ENCODE data around the gene IKZF3. TPM values are rescaled to one million over a fixed set of nuclear protein-coding genes. Genes with fewer than 3 reads are reported as not detected.

IKZF3 gene
- polyA plus RNA-seq, 3 donors from 2014 or later: 3.1 to 77.5 (median 15.7) TPM

GRCh38 chr17:39822051-39822451, 42.1 kb downstream of the IKZF3 start:
- Mint-ChIP-seq H3K9me3 (peaks cover 5 to 17% (median 11%) of the 10 kb centered on the region in 6 donors), H3K27me3 (ENCODE audit: low read depth in 3 of 3) (peaks cover 0 to 3% (median 0%) of the 10 kb centered on the region in 3 donors), H3K27ac (peak overlapping the region; percentile 81 to 96 (median 94)), H3K36me3 (peaks cover 50 to 55% (median 52%) of the 10 kb centered on the region in 3 donors), H3K4me3 (no peak overlapping the region), H3K4me1 (peaks cover 56 to 70% of the 10 kb centered on the region in 2 donors)
- DNase-seq: no peak

DNA sequence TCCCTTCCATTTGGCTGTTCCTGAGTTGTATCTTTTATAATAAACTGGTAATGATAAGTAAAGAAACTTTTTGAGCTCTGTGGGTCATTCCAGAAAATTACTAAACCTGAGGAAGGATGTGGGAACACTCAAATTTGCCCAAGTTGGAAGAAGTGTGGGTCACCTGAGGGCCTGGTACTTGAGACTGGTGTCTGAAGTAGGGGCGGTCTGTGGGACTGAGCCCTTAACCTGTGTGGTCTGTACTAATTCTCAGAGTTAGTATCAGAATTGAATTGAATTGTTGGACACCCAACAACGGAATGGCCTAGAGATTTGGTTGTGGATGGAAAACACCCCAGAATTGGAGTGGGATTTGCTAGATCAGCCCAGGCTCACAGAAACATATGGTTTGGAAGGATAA, 43.1 kb downstream of the IKZF3 start:
- Mint-ChIP-seq H3K4me3 (peak overlapping the region in 1 of 5 donors; percentile 12), H3K27me3 (ENCODE audit: low read depth in 3 of 3) (peaks cover 0 to 3% (median 0%) of the 10 kb centered on the region in 3 donors), H3K4me1 (peaks cover 52 to 70% of the 10 kb centered on the region in 2 donors), H3K27ac (peak overlapping the region; percentile 81 to 96 (median 94)), H3K9me3 (peaks cover 5 to 17% (median 11%) of the 10 kb centered on the region in 6 donors), H3K36me3 (peaks cover 44 to 50% (median 44%) of the 10 kb centered on the region in 3 donors)
- no peak for DNase-seq

- DNase-seq: no peak
- Mint-ChIP-seq H3K4me3 (peak overlapping the region; percentile 27 to 77 (median 49)), H3K36me3 (peaks cover 39 to 47% (median 44%) of the 10 kb centered on the region in 3 donors), H3K4me1 (peaks cover 55 to 73% of the 10 kb centered on the region in 2 donors), H3K9me3 (peaks cover 5 to 17% (median 11%) of the 10 kb centered on the region in 6 donors), H3K27ac (peak overlapping the region; percentile 81 to 96 (median 94)), H3K27me3 (ENCODE audit: low read depth in 3 of 3) (peaks cover 0 to 3% (median 0%) of the 10 kb centered on the region in 3 donors)
Measured at GRCh38 chr17:39820541-39820940, 43.6 kb downstream of the IKZF3 start.

DNA sequence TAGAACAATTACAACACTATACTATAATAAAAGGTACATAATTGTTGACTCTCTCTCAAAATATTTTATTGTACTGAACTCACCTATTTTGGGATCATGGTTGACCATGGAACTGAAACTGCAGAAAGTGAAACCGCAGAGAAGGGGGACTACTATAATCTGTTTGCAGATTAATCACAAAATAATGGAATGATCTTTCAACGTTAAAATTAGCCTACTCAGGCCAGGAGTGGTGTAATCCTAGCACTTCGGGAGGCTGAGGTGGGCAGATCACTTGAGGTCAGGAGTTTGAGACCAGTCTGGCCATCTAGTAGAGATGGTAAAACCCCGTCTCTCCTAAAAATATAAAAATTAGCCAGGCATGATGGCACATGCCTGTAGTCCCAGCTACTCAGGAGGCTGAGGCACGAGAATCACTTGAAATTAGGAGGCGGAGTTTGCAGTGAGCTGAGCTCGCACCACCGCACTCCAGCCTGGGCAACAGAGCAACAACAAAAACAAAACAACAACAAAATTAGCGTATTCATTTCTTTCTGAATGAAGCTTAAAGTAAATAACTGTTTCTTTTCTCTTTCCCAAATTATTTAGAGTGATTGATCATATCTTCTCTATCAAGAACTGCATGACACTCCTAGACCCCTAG, 45.6 kb downstream of the IKZF3 start:
- H3K27me3 Mint-ChIP-seq (ENCODE audit: low read depth in 3 of 3): peaks cover 0 to 4% (median 1%) of the 10 kb centered on the region in 3 donors
- H3K36me3 Mint-ChIP-seq: peaks cover 22 to 27% (median 26%) of the 10 kb centered on the region in 3 donors
- DNase-seq: peak; percentile 19 to 52 (median 23)
- H3K4me3 Mint-ChIP-seq: peak overlapping the region; percentile 55 to 84 (median 66)
- H3K9me3 Mint-ChIP-seq: peaks cover 5 to 8% (median 6%) of the 10 kb centered on the region in 6 donors
- H3K4me1 Mint-ChIP-seq: peaks cover 71 to 86% of the 10 kb centered on the region in 2 donors
- peak overlapping the region; percentile 81 to 98 (median 94) for H3K27ac Mint-ChIP-seq

GRCh38 chr17:39816272-39816671, 47.8 kb downstream of the IKZF3 start:
- H3K9me3 Mint-ChIP-seq: no peaks in the 10 kb centered on the region
- peaks cover 77 to 88% of the 10 kb centered on the region in 2 donors for H3K4me1 Mint-ChIP-seq
- no peak overlapping the region for H3K4me3 Mint-ChIP-seq
- DNase-seq: no peak
- H3K27ac Mint-ChIP-seq: peak overlapping the region in 3 of 6 donors; percentile 24 to 71 (median 64)
- H3K27me3 Mint-ChIP-seq (ENCODE audit: low read depth in 3 of 3): peaks cover 0 to 4% (median 3%) of the 10 kb centered on the region in 3 donors
- peaks cover 3 to 12% (median 6%) of the 10 kb centered on the region in 3 donors for H3K36me3 Mint-ChIP-seq

- Mint-ChIP-seq H3K36me3 (peaks cover 0 to 14% (median 13%) of the 10 kb centered on the region in 3 donors), H3K4me3 (peak overlapping the region; percentile 71 to 90 (median 81)), H3K27ac (peak overlapping the region; percentile 90 to 95 (median 91)), H3K27me3 (ENCODE audit: low read depth in 3 of 3) (peaks cover 1 to 4% (median 3%) of the 10 kb centered on the region in 3 donors), H3K4me1 (peaks cover 67 to 81% of the 10 kb centered on the region in 2 donors), H3K9me3 (no peaks in the 10 kb centered on the region)
- no peak for DNase-seq
Measured at GRCh38 chr17:39814497-39814896, 49.6 kb downstream of the IKZF3 start.

DNA sequence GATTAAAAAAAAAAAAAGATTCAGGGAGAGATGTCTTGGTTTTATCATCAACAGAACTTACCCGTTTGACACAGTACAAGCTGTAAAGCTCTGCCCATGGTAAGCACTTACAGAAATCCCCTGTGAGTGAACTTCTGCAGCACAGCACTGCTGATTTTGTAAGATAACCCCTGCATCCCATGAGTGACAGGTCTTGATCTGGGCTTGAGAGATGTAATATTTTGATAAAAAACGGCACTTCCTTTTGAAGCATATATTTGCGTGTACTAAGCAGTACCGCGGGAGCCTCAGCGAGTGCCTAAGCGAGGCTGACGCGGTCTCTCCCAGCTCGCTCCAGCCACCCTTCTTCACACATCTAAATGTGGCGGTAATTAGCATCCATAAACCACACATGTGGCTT, 50.5 kb downstream of the IKZF3 start:
- Mint-ChIP-seq H3K4me3 (peak overlapping the region; percentile 71 to 90 (median 81)), H3K36me3 (peaks cover 0 to 19% (median 9%) of the 10 kb centered on the region in 3 donors), H3K27ac (peak overlapping the region; percentile 90 to 95 (median 91)), H3K27me3 (ENCODE audit: low read depth in 3 of 3) (peaks cover 1 to 4% (median 3%) of the 10 kb centered on the region in 3 donors), H3K9me3 (no peaks in the 10 kb centered on the region), H3K4me1 (peaks cover 58 to 72% of the 10 kb centered on the region in 2 donors)
- peak; percentile 70 to 76 (median 74) for DNase-seq

DNA sequence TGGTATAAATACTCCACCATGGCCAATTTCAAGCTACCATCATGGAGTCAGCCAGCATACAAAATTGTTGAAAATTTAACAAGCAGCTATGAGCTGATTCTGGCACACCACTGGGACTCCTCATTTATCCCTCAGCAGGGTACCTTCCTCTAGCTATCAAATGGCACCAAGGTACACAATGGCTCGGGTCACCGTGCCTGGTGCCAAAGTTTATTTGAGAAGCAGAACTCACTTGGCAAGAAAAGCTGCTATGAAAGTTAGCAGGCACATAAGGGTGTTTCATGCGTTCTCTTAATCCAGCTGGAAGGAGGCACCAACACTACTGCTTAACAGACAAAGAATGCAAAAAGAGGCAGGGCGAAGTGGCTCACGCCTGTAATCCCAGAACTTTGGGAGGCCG, 51.6 kb downstream of the IKZF3 start:
- H3K27me3 Mint-ChIP-seq (ENCODE audit: low read depth in 3 of 3): peaks cover 1 to 4% (median 3%) of the 10 kb centered on the region in 3 donors
- H3K4me3 Mint-ChIP-seq: peak overlapping the region; percentile 64 to 84 (median 72)
- H3K9me3 Mint-ChIP-seq: no peaks in the 10 kb centered on the region
- peak overlapping the region; percentile 87 to 94 (median 91) for H3K27ac Mint-ChIP-seq
- DNase-seq: no peak
- peaks cover 0 to 19% (median 9%) of the 10 kb centered on the region in 3 donors for H3K36me3 Mint-ChIP-seq
- H3K4me1 Mint-ChIP-seq: peaks cover 53 to 60% of the 10 kb centered on the region in 2 donors

GRCh38 chr17:39810939-39811728, 53.0 kb downstream of the IKZF3 start:
- DNase-seq: no peak
- Mint-ChIP-seq H3K4me1 (peaks cover 60 to 67% of the 10 kb centered on the region in 2 donors), H3K27me3 (ENCODE audit: low read depth in 3 of 3) (peaks cover 1 to 4% (median 3%) of the 10 kb centered on the region in 3 donors), H3K9me3 (no peaks in the 10 kb centered on the region), H3K27ac (peak overlapping the region; percentile 25 to 94 (median 90)), H3K4me3 (peak overlapping the region in 4 of 5 donors; percentile 21 to 42 (median 35)), H3K36me3 (peaks cover 0 to 19% (median 9%) of the 10 kb centered on the region in 3 donors)

- H3K9me3 Mint-ChIP-seq: no peaks in the 10 kb centered on the region
- peaks cover 0 to 18% (median 9%) of the 10 kb centered on the region in 3 donors for H3K36me3 Mint-ChIP-seq
- H3K4me3 Mint-ChIP-seq: no peak overlapping the region
- peaks cover 1 to 4% (median 3%) of the 10 kb centered on the region in 3 donors for H3K27me3 Mint-ChIP-seq (ENCODE audit: low read depth in 3 of 3)
- no peak for DNase-seq
- H3K4me1 Mint-ChIP-seq: peaks cover 59 to 68% of the 10 kb centered on the region in 2 donors
- H3K27ac Mint-ChIP-seq: peak overlapping the region in 2 of 6 donors; percentile 40 to 61
Measured at GRCh38 chr17:39809221-39809620, 54.9 kb downstream of the IKZF3 start.

- Mint-ChIP-seq H3K9me3 (no peaks in the 10 kb centered on the region), H3K27me3 (ENCODE audit: low read depth in 3 of 3) (peaks cover 1 to 2% (median 1%) of the 10 kb centered on the region in 3 donors), H3K4me3 (no peak overlapping the region), H3K27ac (peak overlapping the region; percentile 4 to 61 (median 29)), H3K4me1 (peaks cover 53 to 61% of the 10 kb centered on the region in 2 donors), H3K36me3 (peaks cover 0 to 18% (median 9%) of the 10 kb centered on the region in 3 donors)
- DNase-seq: no peak
Measured at GRCh38 chr17:39808409-39808997, 55.6 kb downstream of the IKZF3 start.

DNA sequence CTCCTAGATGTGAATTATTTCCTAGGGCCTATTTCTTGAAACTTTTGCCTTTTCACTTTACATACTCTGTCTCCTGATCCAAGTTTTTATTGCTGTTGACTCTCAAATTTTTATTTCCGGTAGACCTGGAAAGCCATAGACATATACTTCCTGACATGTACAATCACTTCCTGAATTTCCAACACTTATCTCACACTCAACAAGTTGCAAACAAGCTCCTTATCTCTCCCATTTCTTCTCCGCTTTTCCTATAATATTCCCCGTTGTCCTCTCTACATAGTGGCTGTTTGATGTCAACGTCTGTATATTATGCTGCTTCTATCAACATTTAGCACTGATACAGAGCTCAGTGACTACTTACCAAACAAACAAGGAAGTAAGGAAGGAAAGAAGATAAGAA, 59.3 kb downstream of the IKZF3 start:
- peaks cover 0 to 2% (median 1%) of the 10 kb centered on the region in 3 donors for H3K27me3 Mint-ChIP-seq (ENCODE audit: low read depth in 3 of 3)
- peaks cover 40 to 49% of the 10 kb centered on the region in 2 donors for H3K4me1 Mint-ChIP-seq
- H3K36me3 Mint-ChIP-seq: peaks cover 5 to 16% (median 7%) of the 10 kb centered on the region in 3 donors
- peak overlapping the region in 2 of 6 donors; percentile 15 to 56 for H3K27ac Mint-ChIP-seq
- H3K4me3 Mint-ChIP-seq: no peak overlapping the region
- H3K9me3 Mint-ChIP-seq: no peaks in the 10 kb centered on the region
- DNase-seq: no peak

DNA sequence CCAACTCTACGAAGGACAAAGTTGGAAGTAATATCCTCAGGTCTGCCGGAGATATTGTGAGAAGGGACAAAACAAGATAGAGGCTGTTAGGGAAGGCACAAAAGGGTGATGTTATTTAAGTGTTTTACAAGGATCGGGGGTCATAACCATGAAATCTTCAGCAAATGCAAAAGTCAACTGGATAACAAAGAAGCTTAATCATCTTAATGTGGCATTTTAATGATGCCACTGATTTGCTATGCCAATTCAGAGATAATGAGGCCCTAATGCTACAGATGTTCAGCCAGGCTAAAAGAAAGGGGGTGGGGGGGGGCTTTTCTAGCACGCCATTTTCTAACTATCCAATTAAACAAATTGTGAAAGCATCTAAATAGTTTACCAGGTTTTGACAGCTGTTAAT, 63.1 kb downstream of the IKZF3 start:
- peaks cover 44 to 71% of the 10 kb centered on the region in 2 donors for H3K4me1 Mint-ChIP-seq

More for the DNA sequence above, 63.1 kb downstream of the IKZF3 start:
- DNase-seq: no peak
- H3K4me3 Mint-ChIP-seq: peak overlapping the region in 1 of 5 donors; percentile 43
- peaks cover 0 to 2% (median 1%) of the 10 kb centered on the region in 3 donors for H3K27me3 Mint-ChIP-seq (ENCODE audit: low read depth in 3 of 3)
- no peaks in the 10 kb centered on the region for H3K9me3 Mint-ChIP-seq
- peak overlapping the region; percentile 5 to 81 (median 78) for H3K27ac Mint-ChIP-seq
- peaks cover 9 to 19% (median 18%) of the 10 kb centered on the region in 3 donors for H3K36me3 Mint-ChIP-seq

Data from immature natural killer cell (primary cell).